B cell (primary cell): ENCODE data around the gene EDC3. TPM values are rescaled to one million over a fixed set of nuclear protein-coding genes. Genes with fewer than 3 reads are reported as not detected.

Experiments
- ATAC-seq: fragments of 200-7000 bp; cut with Tn5 transposase; one replicate; pipeline ENCODE4 v1.10.0; 2021; ENCODE audit warnings: low read depth, mild to moderate bottlenecking, moderate number of reproducible peaks, moderate library complexity
- CTCF ChIA-PET: fragments of 350-600 bp; sonication (Branson Sonifier 250); formaldehyde crosslinking; loops from one replicate; lab custom pipeline; 2021; ENCODE audit warnings: antibody characterized with exemption, inconsistent platforms; lab: Charles Lee
- POLR2A ChIA-PET: fragments of 350-600 bp; sonication (Branson Sonifier 250); formaldehyde crosslinking; loops from one replicate; lab custom pipeline; 2021; ENCODE audit warnings: antibody characterized with exemption; lab: Charles Lee
- DNase-seq: peaks from one replicate; pipeline ENCODE4 v3.0.0; 2013
- H2AFZ ChIP-seq: 2 replicates; pipeline ENCODE4 v1.6.1; 2012; ENCODE audit warnings: mild to moderate bottlenecking, low read depth, low read length; ENCODE audit not compliant: insufficient read depth, poor library complexity, severe bottlenecking
- H3K27ac ChIP-seq, 2 donors: 1 replicate in 1 of 2; 2 replicates in 1 of 2; pipeline ENCODE4 v1.5.1; 2012 to 2013; ENCODE audit warnings: low read length in 2 of 2, mild to moderate bottlenecking in 2 of 2, moderate library complexity in 1 of 2
- H3K27me3 ChIP-seq, 4 experiments: fragments of 200-600 bp in 1 of 4; sonication (generic) in 1 of 4; replicated peaks in 1 of 4; 1 replicate in 2 of 4; 2 replicates in 2 of 4; pipeline versions ENCODE4 v1.6.1 to v1.7.0; 2013 to 2016; ENCODE audit warnings: low read length in 3 of 4, mild to moderate bottlenecking in 2 of 4, mixed read lengths in 1 of 4, moderate library complexity in 1 of 4; ENCODE audit not compliant: insufficient read depth in 4 of 4, control insufficient read depth in 3 of 4; ENCODE audit errors: control extremely low read depth in 1 of 4
- H3K36me3 ChIP-seq, 2 experiments: replicated peaks in 1 of 2; 1 replicate in 1 of 2; 2 replicates in 1 of 2; pipeline versions ENCODE4 v1.6.1 to v1.7.1; 2013; ENCODE audit warnings: low read length in 1 of 2; ENCODE audit not compliant: insufficient read depth in 2 of 2, control insufficient read depth in 1 of 2; ENCODE audit errors: control extremely low read depth in 1 of 2, extremely low read depth in 1 of 2
- H3K4me1 ChIP-seq, 2 donors: fragments of 200-600 bp in 1 of 2; sonication (generic) in 1 of 2; 1 replicate in 1 of 2; 2 replicates in 1 of 2; pipeline versions ENCODE4 v1.5.1 to v1.6.1; 2013 to 2017; ENCODE audit warnings: low read length in 2 of 2; ENCODE audit not compliant: control insufficient read depth in 2 of 2, insufficient read depth in 2 of 2
- H3K4me2 ChIP-seq: replicated peaks from 2 replicates; pipeline ENCODE3; 2012; ENCODE audit warnings: mild to moderate bottlenecking, low read depth, low read length; ENCODE audit not compliant: poor library complexity, severe bottlenecking
- H3K4me3 ChIP-seq, 5 experiments: fragments of 200-600 bp in 1 of 5; sonication (generic) in 1 of 5; 1 replicate in 3 of 5; 2 replicates in 2 of 5; pipeline versions ENCODE4 v1.5.1 to v1.7.0; 2011 to 2016; ENCODE audit warnings: low read length in 4 of 5, mild to moderate bottlenecking in 4 of 5, low read depth in 2 of 5, control low read depth in 1 of 5, moderate library complexity in 1 of 5; ENCODE audit not compliant: insufficient read depth in 1 of 5; ENCODE audit errors: control extremely low read depth in 1 of 5, extremely low read depth in 1 of 5
- H3K79me2 ChIP-seq: fragments of 200-600 bp; sonication (generic); one replicate; pipeline ENCODE4 v1.6.0; 2016; ENCODE audit warnings: low read length; ENCODE audit not compliant: control insufficient read depth, insufficient read depth
- H3K9ac ChIP-seq: fragments of 200-600 bp; sonication (generic); 2 replicates; pipeline ENCODE4 v1.6.1; 2017; ENCODE audit warnings: mild to moderate bottlenecking, low read length, moderate library complexity
- H3K9me3 ChIP-seq, 3 donors: one replicate each; pipeline versions ENCODE4 v1.6.1 to v1.7.1; 2013; ENCODE audit warnings: low read length in 2 of 3; ENCODE audit not compliant: control insufficient read depth in 2 of 3, insufficient read depth in 1 of 3; ENCODE audit errors: control extremely low read depth in 1 of 3
- H4K20me1 ChIP-seq: 2 replicates; pipeline ENCODE4 v1.6.0; 2012; ENCODE audit warnings: mild to moderate bottlenecking, low read length; ENCODE audit not compliant: insufficient read depth, control insufficient read depth, poor library complexity, severe bottlenecking
- H3K27ac Mint-ChIP-seq: one replicate; pipeline ENCODE4 v1.8.0; 2021; ENCODE audit warnings: mixed read lengths
- H3K27me3 Mint-ChIP-seq: one replicate; pipeline ENCODE4 v1.8.0; 2021; ENCODE audit warnings: mixed read lengths
- H3K4me1 Mint-ChIP-seq: one replicate; pipeline ENCODE4 v1.8.0; 2021; ENCODE audit warnings: mixed read lengths
- H3K4me3 Mint-ChIP-seq: one replicate; pipeline ENCODE4 v1.8.0; 2021; ENCODE audit warnings: mixed read lengths
- H3K9me3 Mint-ChIP-seq: one replicate; pipeline ENCODE4 v1.8.0; 2022; ENCODE audit warnings: mixed read lengths; ENCODE audit not compliant: insufficient read depth
- CTCF ChIP-seq: fragments of 200-600 bp; IDR thresholded peaks from one replicate; pipeline ENCODE4 v1.8.0; 2022; ENCODE audit warnings: antibody characterized with exemption, mild to moderate bottlenecking
- EZH2 ChIP-seq: IDR thresholded peaks from 2 replicates; pipeline ENCODE4 v1.6.1; 2012; ENCODE audit warnings: borderline replicate concordance, low read depth, mild to moderate bottlenecking, moderate library complexity, low read length; ENCODE audit not compliant: insufficient read depth, poor library complexity, severe bottlenecking
- WGBS: methylation state at CpG from one replicate; pipeline ENCODE4 v1.1.5; 2013; ENCODE audit warnings: missing lambda C conversion rate; ENCODE audit not compliant: insufficient coverage; 5-methylcytosine and 5-hydroxymethylcytosine counted together
- intact Hi-C: fragments of 100-400 bp; cut with micrococcal nuclease; formaldehyde crosslinking; loops from one replicate; pipeline ENCODE4 v1.10.0; 2022
- polyA plus RNA-seq: library from polyadenylated mRNA; depleted of rRNA; stranded (reverse); fragments of >200 nt; gene quantifications from 2 replicates; pipeline ENCODE4 v1.2.3, GENCODE V29; 2012
- total RNA-seq, 2 donors: library from RNA; stranded (reverse); fragments of 120-200 nt in 1 of 2; gene quantifications; 1 replicate in 1 of 2; 2 replicates in 1 of 2; pipeline versions ENCODE4 v1.2.3 to v1.2.4, GENCODE V29; 2013 to 2022

The EDC3 gene
- total and polyA plus RNA-seq, 2 donors (not counting 1 experiment from before 2014, with no cell fraction given) = 16.9 to 55.4 TPM

GRCh38 chr15:74725225-74725774 is 29.5 kb upstream of the EDC3 start, which contains the start of gene CYP1A1:
TSS of gene CYP1A1 (minus strand) at chr15:74725528. CDS start at chr15:74723097, 2,431 bp downstream.
- peak within 1 kb of the TSS; percentile 66 for H3K9ac ChIP-seq
- H3K9me3 ChIP-seq = peaks cover 0 to 16% (median 0%) of the 10 kb centered on the region in 3 donors
- TF ChIP-seq CTCF (no peak), EZH2 (no peak)
- Mint-ChIP-seq H3K4me1 (peaks cover 15% of the 10 kb centered on the region), H3K9me3 (no peaks in the 10 kb centered on the region), H3K27me3 (peaks cover 50% of the 10 kb centered on the region), H3K27ac (no peak within 1 kb of the TSS), H3K4me3 (peak within 1 kb of the TSS; percentile 83)
- ChIA-PET POLR2A (interaction anchor here (0.6 kb wide), 1 partner anchor 51 kb away, joined by 4 read pairs; no protein-coding TSS in a partner anchor), CTCF (interaction anchor here (0.6 to 2.0 kb wide), 3 partner anchors 43 to 91 kb away, joined by 4 to 8 read pairs (median 4); no protein-coding TSS in a partner anchor)
- peak within 1 kb of the TSS in 4 of 5 experiments; percentile 38 to 62 (median 56) for H3K4me3 ChIP-seq
- H3K27ac ChIP-seq = no peak within 1 kb of the TSS
- 0% methylated on average over 1 of the region's 10 CpGs for WGBS
- peaks cover 0 to 37% (median 21%) of the 10 kb centered on the region in 4 experiments for H3K27me3 ChIP-seq
- H3K36me3 ChIP-seq = no peaks in the 10 kb centered on the region
- peak within 1 kb of the TSS; percentile 82 for H2AFZ ChIP-seq
- peak; percentile 21 for DNase-seq
- no peaks in the 10 kb centered on the region for H4K20me1 ChIP-seq
- H3K4me1 ChIP-seq = peaks cover 14 to 16% of the 10 kb centered on the region in 2 donors
- H3K79me2 ChIP-seq = no peaks in the 10 kb centered on the region
- intact Hi-C loops = loop anchor here (2.0 kb wide), 1 partner anchor 28 kb away; the partner anchor contains the start of gene EDC3
- peak within 1 kb of the TSS; percentile 98 for H3K4me2 ChIP-seq
- no peak for ATAC-seq
